Retinal pigment epithelial cell (primary cell): ENCODE data around the gene TRIM44.
"Not testable (repeated sequence)": the region's sequence is repeated elsewhere in the genome, so short reads cannot be mapped to it uniquely, and the experiment has no call there.

Experiments
- DNase-seq: peaks from one replicate; pipeline ENCODE4 v3.0.0-alpha.2; 2010; ENCODE audit warnings: low read depth
- H3K4me3 ChIP-seq: 2 replicates; pipeline ENCODE4 v1.5.1; 2011; ENCODE audit warnings: mild to moderate bottlenecking, low read length, control low read depth, moderate library complexity
- TF ChIP-seq, protein P1 (sequence below): conservative IDR thresholded peaks from 2 replicates; pipeline ENCODE4 v1.5.1; 2011; ENCODE audit warnings: low read depth, low read length, control low read depth, inconsistent platforms

The TRIM44 gene

DNA sequence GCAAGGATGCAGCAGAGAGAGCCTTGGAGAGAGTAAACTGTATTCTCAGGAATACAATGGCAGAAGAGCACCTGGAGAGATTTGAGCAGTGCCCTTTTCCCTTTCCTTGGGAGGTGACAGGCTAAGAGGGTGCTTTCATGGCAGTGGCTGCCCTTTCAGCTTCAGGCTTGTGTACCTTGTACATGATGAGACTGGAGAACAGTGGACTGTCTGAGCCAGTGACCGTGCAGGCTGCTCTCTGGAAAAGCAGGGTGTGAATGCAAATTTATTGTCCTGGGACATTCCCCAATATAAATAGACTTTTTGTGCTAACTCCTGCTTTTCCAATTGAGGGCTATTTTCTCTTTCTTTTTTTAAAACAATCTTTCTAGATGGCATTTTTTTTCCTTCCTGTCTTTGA lies 99.3 kb downstream of the TRIM44 start:
- no peak for DNase-seq
- H3K4me3 ChIP-seq: no peak overlapping the region
- TF ChIP-seq, protein P1, sequence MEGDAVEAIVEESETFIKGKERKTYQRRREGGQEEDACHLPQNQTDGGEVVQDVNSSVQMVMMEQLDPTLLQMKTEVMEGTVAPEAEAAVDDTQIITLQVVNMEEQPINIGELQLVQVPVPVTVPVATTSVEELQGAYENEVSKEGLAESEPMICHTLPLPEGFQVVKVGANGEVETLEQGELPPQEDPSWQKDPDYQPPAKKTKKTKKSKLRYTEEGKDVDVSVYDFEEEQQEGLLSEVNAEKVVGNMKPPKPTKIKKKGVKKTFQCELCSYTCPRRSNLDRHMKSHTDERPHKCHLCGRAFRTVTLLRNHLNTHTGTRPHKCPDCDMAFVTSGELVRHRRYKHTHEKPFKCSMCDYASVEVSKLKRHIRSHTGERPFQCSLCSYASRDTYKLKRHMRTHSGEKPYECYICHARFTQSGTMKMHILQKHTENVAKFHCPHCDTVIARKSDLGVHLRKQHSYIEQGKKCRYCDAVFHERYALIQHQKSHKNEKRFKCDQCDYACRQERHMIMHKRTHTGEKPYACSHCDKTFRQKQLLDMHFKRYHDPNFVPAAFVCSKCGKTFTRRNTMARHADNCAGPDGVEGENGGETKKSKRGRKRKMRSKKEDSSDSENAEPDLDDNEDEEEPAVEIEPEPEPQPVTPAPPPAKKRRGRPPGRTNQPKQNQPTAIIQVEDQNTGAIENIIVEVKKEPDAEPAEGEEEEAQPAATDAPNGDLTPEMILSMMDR: no peak

DNA sequence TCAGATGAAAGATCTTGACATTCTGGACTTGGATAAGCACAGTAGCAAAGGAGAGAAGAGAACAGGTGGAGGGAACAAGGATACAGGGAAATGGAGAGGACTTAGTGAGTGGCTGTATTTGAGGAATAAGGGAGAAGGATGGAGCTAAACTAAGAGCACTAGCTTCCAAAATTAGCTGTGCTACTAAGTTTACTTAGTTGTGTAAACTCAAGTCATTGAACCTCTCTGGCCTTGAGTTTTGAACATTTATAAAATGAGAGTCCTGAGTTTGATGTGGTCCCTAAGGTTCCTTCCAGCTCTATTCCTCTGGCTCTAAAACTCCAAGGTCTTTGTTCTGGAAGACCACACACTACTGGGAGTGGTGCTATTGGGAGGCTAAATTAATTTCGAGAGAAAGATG lies 100.7 kb downstream of the TRIM44 start:
- no peak overlapping the region for H3K4me3 ChIP-seq
- no peak for DNase-seq
- TF ChIP-seq, protein P1: no peak

DNA sequence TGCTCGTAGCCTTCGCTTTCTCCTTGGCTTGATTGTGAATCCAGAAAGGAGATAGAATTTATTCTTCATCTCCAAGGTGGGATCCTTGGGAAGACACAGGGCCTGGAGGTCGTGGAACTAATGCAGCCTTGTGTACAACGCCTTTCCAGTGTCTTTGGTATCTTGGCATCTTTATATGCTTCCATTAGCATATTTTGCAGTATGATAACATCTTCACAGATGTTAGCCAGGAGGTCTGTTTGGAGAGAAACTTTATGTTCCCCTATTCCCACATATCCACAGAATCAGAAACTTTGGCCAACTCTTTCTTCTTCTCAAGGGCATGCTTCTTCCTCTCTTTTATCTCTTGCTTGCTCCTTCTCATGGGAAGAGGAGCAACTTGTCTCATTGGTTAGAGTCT lies 101.2 kb downstream of the TRIM44 start:
- no peak for DNase-seq
- no peak overlapping the region for H3K4me3 ChIP-seq
- TF ChIP-seq, protein P1: no peak

DNA sequence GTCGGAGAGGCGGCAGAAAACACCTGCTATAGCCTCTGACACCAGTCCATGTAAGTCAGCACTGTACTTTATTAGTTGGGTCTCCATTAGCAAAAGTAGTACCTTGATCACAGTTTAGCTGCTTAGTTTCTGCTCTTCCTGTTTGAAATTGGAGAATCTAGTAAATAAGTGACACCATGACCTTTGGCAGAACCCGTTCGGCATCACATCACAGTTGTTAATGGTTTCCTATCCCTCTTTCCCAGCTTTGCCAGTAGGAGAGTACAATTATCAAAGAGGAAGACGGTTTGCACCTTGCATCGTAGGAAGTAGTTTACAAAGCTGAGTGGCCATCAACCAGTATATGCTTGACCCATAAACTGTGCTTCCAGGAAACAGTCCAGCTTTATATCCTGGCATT lies 101.8 kb downstream of the TRIM44 start:
- no peak for DNase-seq
- TF ChIP-seq, protein P1: no peak
- H3K4me3 ChIP-seq: no peak overlapping the region

DNA sequence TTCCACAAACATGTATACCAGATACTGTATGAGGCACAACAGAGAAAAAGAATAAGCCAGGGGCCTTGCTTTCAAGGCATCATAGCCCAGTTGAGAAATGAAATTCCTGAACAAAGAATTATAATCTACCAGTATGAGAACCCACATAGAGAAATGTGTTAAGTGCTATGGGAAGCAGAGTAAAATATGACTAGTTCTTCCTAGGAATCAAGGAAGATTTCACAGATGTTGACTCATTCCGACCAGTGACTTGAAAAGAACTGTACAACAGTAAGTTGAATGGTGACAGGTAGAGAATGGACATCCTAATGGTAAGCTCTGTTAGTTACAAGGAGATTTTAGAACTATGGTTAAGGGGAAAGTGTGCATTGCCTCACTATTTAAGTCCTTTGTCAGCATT lies 102.6 kb downstream of the TRIM44 start:
- TF ChIP-seq, protein P1: no peak
- H3K4me3 ChIP-seq: no peak overlapping the region
- no peak for DNase-seq

DNA sequence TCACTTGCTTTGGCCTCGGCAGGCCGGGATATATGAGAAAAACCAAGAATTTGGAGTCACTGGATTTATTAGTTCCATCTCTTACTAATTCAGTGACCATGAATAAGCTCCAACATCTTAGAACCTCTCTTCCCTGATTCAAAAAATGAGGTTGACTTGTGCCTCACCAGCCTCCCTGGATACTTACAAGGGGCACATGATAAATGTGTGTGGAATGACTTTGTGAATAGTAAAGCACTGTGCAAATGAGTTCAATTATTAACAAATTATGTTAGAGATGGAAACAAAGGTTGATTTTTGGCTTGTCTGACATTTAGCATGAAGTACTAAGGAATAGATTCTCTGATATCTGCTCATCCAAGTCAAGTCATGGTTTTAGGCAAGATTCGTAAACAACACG lies 104.1 kb downstream of the TRIM44 start:
- no peak for DNase-seq
- TF ChIP-seq, protein P1: no peak
- no peak overlapping the region for H3K4me3 ChIP-seq

DNA sequence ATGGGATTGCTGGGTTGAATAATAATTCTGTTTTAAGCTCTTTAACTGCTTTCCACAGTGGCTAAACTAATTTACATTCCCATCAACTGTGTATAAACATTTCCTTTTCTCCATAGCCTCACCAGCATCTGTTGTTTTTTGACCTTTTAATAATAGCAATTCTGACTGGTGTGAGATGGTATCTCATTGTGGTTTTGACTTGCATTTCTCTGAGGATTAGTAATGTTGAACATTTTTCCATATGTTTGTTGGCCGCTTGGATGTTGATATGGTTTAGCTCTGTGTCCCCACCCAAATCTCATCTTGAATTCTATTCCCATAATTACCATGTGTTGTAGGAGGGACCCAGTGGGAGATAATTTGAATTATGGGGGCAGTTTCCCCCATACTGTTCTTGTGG lies 107.8 kb downstream of the TRIM44 start:
- DNase-seq: peak; percentile 17
- not testable (repeated sequence) for H3K4me3 ChIP-seq

DNA sequence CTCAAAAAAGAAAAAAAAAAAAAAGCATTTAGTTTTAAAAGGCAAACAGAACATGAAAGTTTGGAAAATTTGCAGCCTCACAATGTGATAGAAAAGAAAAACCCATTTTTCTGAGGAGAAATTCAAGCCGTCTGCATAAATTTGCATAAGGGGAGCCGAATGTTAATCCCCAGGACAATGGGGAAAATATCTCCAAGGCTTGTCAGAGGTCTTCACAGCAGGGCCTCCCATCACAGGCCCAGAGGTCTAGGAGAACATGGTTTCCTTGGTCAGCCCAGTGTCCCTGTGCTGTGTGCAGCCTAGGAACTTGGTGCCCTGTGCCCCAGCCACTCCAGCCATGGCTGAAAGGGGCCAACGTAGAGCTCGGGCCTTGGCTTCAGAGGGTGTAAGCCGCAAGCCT lies 109.1 kb downstream of the TRIM44 start:
- no peak for DNase-seq
- TF ChIP-seq, protein P1: no peak
- H3K4me3 ChIP-seq: no peak overlapping the region

DNA sequence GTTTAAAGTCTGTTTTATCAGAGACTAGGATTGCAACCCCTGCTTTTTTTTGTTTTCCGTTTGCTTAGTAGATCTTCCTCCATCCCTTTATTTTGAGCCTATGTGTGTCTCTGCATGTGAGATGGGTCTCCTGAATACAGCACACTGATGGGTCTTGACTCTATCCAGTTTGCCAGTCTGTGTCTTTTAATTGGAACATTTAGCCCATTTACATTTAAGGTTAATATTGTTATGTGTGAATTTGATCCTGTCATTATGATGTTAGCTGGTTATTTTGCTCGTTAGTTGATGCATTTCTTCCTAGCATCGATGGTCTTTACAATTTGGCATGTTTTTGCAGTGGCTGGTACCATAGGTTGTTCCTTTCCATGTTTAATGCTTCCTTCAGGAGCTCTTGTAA lies 114.7 kb downstream of the TRIM44 start:
- not testable (repeated sequence) for H3K4me3 ChIP-seq, DNase-seq

DNA sequence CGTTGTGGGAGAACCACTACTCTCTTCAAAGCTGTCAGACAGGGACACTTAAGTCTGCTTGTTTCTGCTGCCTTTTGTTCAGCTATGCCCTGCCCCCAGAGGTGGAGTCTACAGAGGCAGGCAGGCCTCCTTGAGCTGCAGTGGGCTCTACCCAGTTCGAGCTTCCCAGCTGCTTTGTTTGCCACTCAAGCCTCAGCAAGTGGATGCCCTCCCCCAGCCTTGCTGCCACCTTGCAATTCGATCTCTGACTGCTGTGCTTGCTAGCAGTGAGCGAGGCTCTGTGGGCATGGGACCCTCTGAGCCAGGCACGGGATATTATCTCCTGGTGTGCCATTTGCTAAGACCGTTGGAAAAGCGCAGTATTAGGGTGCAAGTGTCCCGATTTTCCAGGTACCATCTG lies 116.4 kb downstream of the TRIM44 start:
- not testable (repeated sequence) for DNase-seq, H3K4me3 ChIP-seq
